Endodermal cell (in vitro differentiated cells): ENCODE results near the gene MS4A8. TPM values are rescaled to one million over a fixed set of nuclear protein-coding genes. Genes with fewer than 3 reads are reported as not detected.

ENCODE experiments used
- DNase-seq: peaks from one replicate; pipeline ENCODE4 v3.0.0-alpha.2; 2017
- H3K27ac ChIP-seq: 2 replicates; pipeline ENCODE4 v1.5.1; 2013; ENCODE audit warnings: mild to moderate bottlenecking, low read depth, low read length, moderate library complexity
- H3K27me3 ChIP-seq: 2 replicates; pipeline ENCODE4 v1.6.1; 2013; ENCODE audit warnings: mild to moderate bottlenecking, low read length, moderate library complexity; ENCODE audit not compliant: insufficient read depth, control insufficient read depth, poor library complexity, severe bottlenecking
- H3K36me3 ChIP-seq: 2 replicates; pipeline ENCODE4 v1.7.0; 2013; ENCODE audit warnings: mild to moderate bottlenecking, low read length, moderate library complexity; ENCODE audit not compliant: control insufficient read depth, insufficient read depth
- H3K4me1 ChIP-seq: one replicate; pipeline ENCODE4 v1.7.0; 2013; ENCODE audit warnings: low read length; ENCODE audit not compliant: control insufficient read depth, insufficient read depth
- H3K4me3 ChIP-seq: 2 replicates; pipeline ENCODE4 v1.5.1; 2013; ENCODE audit warnings: mild to moderate bottlenecking, low read length, moderate library complexity
- H3K9ac ChIP-seq: 2 replicates; pipeline ENCODE4 v1.6.1; 2013; ENCODE audit warnings: mild to moderate bottlenecking, low read length, moderate library complexity; ENCODE audit not compliant: poor library complexity, severe bottlenecking; ENCODE audit errors: extremely low read depth
- H3K9me3 ChIP-seq: 2 replicates; pipeline ENCODE4 v1.6.1; 2013; ENCODE audit warnings: mild to moderate bottlenecking, low read length, moderate library complexity; ENCODE audit not compliant: control insufficient read depth
- H3K27ac Mint-ChIP-seq: 2 replicates; pipeline ENCODE4 v1.8.0; 2020; ENCODE audit warnings: mixed read lengths
- H3K27me3 Mint-ChIP-seq: 2 replicates; pipeline ENCODE4 v1.8.0; 2021; ENCODE audit warnings: mild to moderate bottlenecking, mixed read lengths; ENCODE audit not compliant: insufficient read depth
- H3K36me3 Mint-ChIP-seq: 2 replicates; pipeline ENCODE4 v1.8.0; 2020; ENCODE audit warnings: low read depth, mixed read lengths
- H3K4me1 Mint-ChIP-seq: 2 replicates; pipeline ENCODE4 v1.8.0; 2020; ENCODE audit warnings: mixed read lengths
- H3K4me3 Mint-ChIP-seq: 2 replicates; pipeline ENCODE4 v1.8.0; 2020; ENCODE audit warnings: mild to moderate bottlenecking, moderate library complexity, mixed read lengths
- H3K9me3 Mint-ChIP-seq: 2 replicates; pipeline ENCODE4 v1.8.0; 2020; ENCODE audit warnings: mild to moderate bottlenecking, mixed read lengths
- CTCF ChIP-seq: fragments of 200-600 bp; sonication (generic); conservative IDR thresholded peaks from 2 replicates; pipeline ENCODE4 v1.5.0; 2021; ENCODE audit warnings: antibody characterized with exemption, mild to moderate bottlenecking
- WGBS, 2 experiments: methylation state at CpG; one replicate each; pipeline versions ENCODE4 v1.1.5 to v1.1.7; 2013; ENCODE audit warnings: missing lambda C conversion rate in 2 of 2, mixed read lengths in 1 of 2; ENCODE audit not compliant: insufficient coverage in 1 of 2, insufficient read length in 1 of 2; 5-methylcytosine and 5-hydroxymethylcytosine counted together
- total RNA-seq, 2 donors: library from RNA; stranded (reverse); fragmentation: NEBNext Ultra II Directional in 1 of 2; extraction: Animal tissue kit (Norgen Biotek cat#: 25700) in 1 of 2; gene quantifications; 2 replicates in 1 of 2; 3 replicates in 1 of 2; pipeline ENCODE4 v1.2.1, GENCODE V29; 2021

MS4A8 gene
- total RNA-seq, 2 donors from 2014 or later: not detected

DNA sequence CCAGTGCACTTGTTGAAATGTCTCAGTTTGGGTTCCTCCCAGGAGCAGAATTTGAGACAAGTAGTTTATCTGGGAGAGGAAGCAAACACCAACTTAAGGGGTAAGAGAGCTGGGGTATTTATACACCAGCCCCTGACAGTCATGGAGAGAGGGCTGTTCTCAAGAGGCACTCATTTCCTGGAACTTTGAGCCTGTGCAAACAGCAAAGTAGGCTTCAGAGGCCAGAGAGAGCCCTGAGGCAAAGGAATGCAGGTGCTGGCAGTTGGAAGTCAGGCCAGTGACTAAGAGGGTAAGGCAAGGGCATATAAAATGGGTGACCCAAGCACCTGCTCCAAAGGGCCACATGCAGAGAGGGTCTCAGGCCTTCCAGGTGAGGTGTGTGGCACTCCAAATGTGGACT is 41.2 kb downstream of the MS4A8 start:
- H3K27ac ChIP-seq: no peak overlapping the region
- H3K4me3 Mint-ChIP-seq: no peak overlapping the region
- no peaks in the 10 kb centered on the region for H3K36me3 ChIP-seq
- H3K4me3 ChIP-seq: no peak overlapping the region
- H3K9me3 Mint-ChIP-seq: peaks cover 3% of the 10 kb centered on the region
- H3K27me3 Mint-ChIP-seq: peaks cover 10% of the 10 kb centered on the region
- no peak for TF ChIP-seq CTCF
- H3K36me3 Mint-ChIP-seq: no peaks in the 10 kb centered on the region
- H3K4me1 ChIP-seq: no peaks in the 10 kb centered on the region
- DNase-seq: no peak
- H3K4me1 Mint-ChIP-seq: no peaks in the 10 kb centered on the region
- no peak overlapping the region for H3K9ac ChIP-seq
- no peak overlapping the region for H3K27ac Mint-ChIP-seq
- H3K27me3 ChIP-seq: no peaks in the 10 kb centered on the region
- H3K9me3 ChIP-seq: no peaks in the 10 kb centered on the region

DNA sequence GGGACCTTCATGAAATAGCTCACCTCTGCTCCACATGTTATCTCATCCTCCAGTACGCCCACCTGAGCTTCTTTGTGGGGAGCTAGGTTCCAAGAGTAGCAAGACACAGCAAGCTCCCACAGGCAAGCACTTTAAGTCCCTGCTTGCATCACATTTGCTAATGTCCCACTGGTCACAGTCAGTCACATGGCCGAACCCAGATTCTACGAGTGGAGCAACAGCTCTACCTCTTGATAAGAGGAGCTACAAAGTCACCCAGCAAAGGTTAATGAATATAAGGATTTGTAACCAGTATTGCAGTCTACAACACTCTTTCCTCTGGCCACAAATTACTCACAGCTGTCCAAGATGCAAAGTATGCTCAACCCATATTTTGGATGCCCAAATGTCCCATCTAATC is 42.0 kb downstream of the MS4A8 start:
- Mint-ChIP-seq H3K4me1 (no peaks in the 10 kb centered on the region), H3K27me3 (peaks cover 10% of the 10 kb centered on the region), H3K36me3 (no peaks in the 10 kb centered on the region), H3K9me3 (peaks cover 3% of the 10 kb centered on the region), H3K4me3 (no peak overlapping the region), H3K27ac (no peak overlapping the region)
- Histone ChIP-seq H3K9me3 (no peaks in the 10 kb centered on the region), H3K27ac (no peak overlapping the region), H3K36me3 (no peaks in the 10 kb centered on the region), H3K27me3 (no peaks in the 10 kb centered on the region), H3K9ac (no peak overlapping the region), H3K4me3 (no peak overlapping the region), H3K4me1 (no peaks in the 10 kb centered on the region)
- TF ChIP-seq CTCF: no peak
- DNase-seq: no peak
- WGBS, 2 experiments: 88 to 100% methylated on average over 1 to 3 of the region's 3 CpGs

- H3K4me3 Mint-ChIP-seq: no peak overlapping the region
Observed at GRCh38 chr11:60743058-60743457, 43.6 kb downstream of the MS4A8 start.

More at GRCh38 chr11:60743058-60743457, 43.6 kb downstream of the MS4A8 start:
- no peaks in the 10 kb centered on the region for H3K9me3 ChIP-seq
- H3K27ac ChIP-seq: no peak overlapping the region
- H3K4me1 ChIP-seq: no peaks in the 10 kb centered on the region
- no peaks in the 10 kb centered on the region for H3K4me1 Mint-ChIP-seq
- peaks cover 6% of the 10 kb centered on the region for H3K9me3 Mint-ChIP-seq
- no peak overlapping the region for H3K27ac Mint-ChIP-seq
- no peak overlapping the region for H3K4me3 ChIP-seq
- no peak for DNase-seq
- no peaks in the 10 kb centered on the region for H3K36me3 ChIP-seq
- peaks cover 6% of the 10 kb centered on the region for H3K27me3 Mint-ChIP-seq
- H3K36me3 Mint-ChIP-seq: no peaks in the 10 kb centered on the region
- peak; percentile 60 for TF ChIP-seq CTCF
- H3K27me3 ChIP-seq: no peaks in the 10 kb centered on the region
- H3K9ac ChIP-seq: no peak overlapping the region
- 78% methylated on average over 1 of the region's 1 CpG; no CpG with 5 or more reads in 1 of the 2 experiments for WGBS, 2 experiments
